T47D (cell line): ENCODE results near the gene ITGB3.

Experiments
- DNase-seq, 2 experiments: peaks; one replicate each; pipeline versions ENCODE4 v3.0.0 to v3.0.0-alpha.2; 2011 to 2012; ENCODE audit warnings: low read depth in 1 of 2, low spot score in 1 of 2
- JUND ChIP-seq: IDR thresholded peaks from 2 replicates; pipeline ENCODE4 v1.6.1; 2012; ENCODE audit warnings: low read depth
- in situ Hi-C: cut with HindIII; loops from 2 replicates; pipeline ENCODE4 v1.10.0; 2016; ENCODE audit warnings: low sequenced_read_pairs, low pct_unique_long_range_greater_than_20kb

The ITGB3 gene

GRCh38 chr17:47276444-47276843 is 22.8 kb downstream of the ITGB3 start:
- no peak for DNase-seq
- TF ChIP-seq JUND: no peak
- in situ Hi-C loops: no loop called here

GRCh38 chr17:47276868-47277267 is 23.2 kb downstream of the ITGB3 start:
- DNase-seq: no peak
- no peak for TF ChIP-seq JUND
- in situ Hi-C loops: no loop called here

- in situ Hi-C loops: no loop called here
- DNase-seq: no peak
- no peak for TF ChIP-seq JUND
Observed at GRCh38 chr17:47277921-47278320, 24.3 kb downstream of the ITGB3 start.

GRCh38 chr17:47278561-47278960 is 24.9 kb downstream of the ITGB3 start:
- DNase-seq: no peak
- in situ Hi-C loops: no loop called here
- TF ChIP-seq JUND: no peak

GRCh38 chr17:47279062-47279801 is 25.6 kb downstream of the ITGB3 start:
- in situ Hi-C loops: no loop called here
- DNase-seq: peak in 1 of 2 experiments; percentile 21
- no peak for TF ChIP-seq JUND

GRCh38 chr17:47280072-47280811 is 26.6 kb downstream of the ITGB3 start:
- in situ Hi-C loops: no loop called here
- DNase-seq: no peak
- TF ChIP-seq JUND: no peak

- in situ Hi-C loops: no loop called here
- no peak for TF ChIP-seq JUND
- DNase-seq: no peak
Observed at GRCh38 chr17:47281216-47281615, 27.6 kb downstream of the ITGB3 start.

GRCh38 chr17:47285003-47285402 is 31.4 kb downstream of the ITGB3 start:
- no peak for DNase-seq
- TF ChIP-seq JUND: no peak
- in situ Hi-C loops: no loop called here

- in situ Hi-C loops: no loop called here
- no peak for TF ChIP-seq JUND
- no peak for DNase-seq
Observed at GRCh38 chr17:47286198-47286914, 32.7 kb downstream of the ITGB3 start.

- in situ Hi-C loops: no loop called here
- DNase-seq: no peak
- TF ChIP-seq JUND: no peak
Observed at GRCh38 chr17:47287068-47287467, 33.4 kb downstream of the ITGB3 start.

- TF ChIP-seq JUND: no peak
- in situ Hi-C loops: no loop called here
- DNase-seq: no peak
Observed at GRCh38 chr17:47287639-47288038, 34.0 kb downstream of the ITGB3 start.

- in situ Hi-C loops: no loop called here
- DNase-seq: no peak
- TF ChIP-seq JUND: no peak
Observed at GRCh38 chr17:47288531-47289116, 35.0 kb downstream of the ITGB3 start.
